UCSD-AML1 (cell line): ENCODE data around the gene HK2.

Experiments
- DNase-seq: peaks from one replicate; lab custom pipeline; 2025; ENCODE audit not compliant: unreplicated experiment; lab: John Stamatoyannopoulos, UW

The HK2 gene

DNA sequence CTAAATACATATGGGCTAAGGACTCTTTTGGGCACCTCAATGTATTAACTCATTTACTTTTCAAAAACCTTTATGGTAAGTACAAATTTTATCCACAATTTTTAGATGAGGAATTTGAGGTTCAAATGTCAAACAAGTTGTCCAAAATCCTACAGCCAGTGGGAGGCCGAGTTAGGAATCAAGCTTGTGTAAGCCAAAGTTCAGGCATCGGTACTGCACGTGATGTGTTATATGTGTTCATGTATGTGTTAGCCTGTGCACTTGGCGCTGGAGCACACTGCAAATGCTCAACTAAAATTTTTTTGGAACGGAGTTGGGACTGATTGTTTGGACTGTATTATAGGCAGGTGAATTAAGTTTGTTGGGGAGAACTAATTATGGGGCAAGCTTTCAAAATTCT is 22.7 kb downstream of the HK2 start:
- no peak for DNase-seq

- DNase-seq: no peak
These were observed 23.3 kb downstream of the HK2 start for GRCh38 chr2:74857215-74857614.

GRCh38 chr2:74857725-74858124 is 23.8 kb downstream of the HK2 start:
- DNase-seq: no peak

DNA sequence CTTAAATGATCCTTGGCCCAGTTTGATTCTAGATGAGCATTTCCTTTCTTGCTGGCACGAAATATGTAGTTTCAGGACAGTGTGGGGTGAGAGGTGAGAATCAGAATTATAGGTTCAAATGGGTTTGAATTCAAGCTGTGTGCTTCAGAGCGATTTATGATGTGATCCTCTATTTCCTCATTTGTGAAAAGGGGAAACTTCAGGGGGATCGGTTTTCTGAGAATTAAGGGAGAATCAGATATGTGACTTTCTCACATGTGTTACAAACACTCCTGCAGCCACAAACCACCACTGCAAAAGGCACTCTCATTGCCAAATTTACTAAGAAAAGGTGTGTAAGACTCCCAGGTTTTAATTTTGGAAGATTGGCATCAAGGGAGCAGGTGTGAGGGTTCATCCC is 24.4 kb downstream of the HK2 start:
- no peak for DNase-seq

DNA sequence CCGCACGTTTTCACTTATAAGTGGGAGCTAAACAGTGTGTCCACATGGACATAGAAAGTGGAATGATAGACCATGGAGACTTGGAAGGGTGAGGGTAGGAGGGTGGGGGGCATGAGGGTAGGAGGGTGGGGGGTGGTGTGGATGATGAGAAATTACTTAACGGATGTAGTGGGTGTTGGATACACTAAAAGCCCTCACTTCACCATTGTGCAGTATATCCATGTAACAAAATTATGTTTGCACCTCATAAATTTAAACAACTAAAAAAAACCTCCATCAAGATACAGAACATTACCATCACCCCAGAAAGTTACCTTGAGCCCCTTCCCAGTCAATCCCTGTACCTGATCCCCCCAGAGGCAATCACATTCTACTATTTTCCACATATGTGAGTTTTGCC is 26.2 kb downstream of the HK2 start:
- no peak for DNase-seq

GRCh38 chr2:74860521-74860920 is 26.6 kb downstream of the HK2 start:
- DNase-seq: no peak

DNA sequence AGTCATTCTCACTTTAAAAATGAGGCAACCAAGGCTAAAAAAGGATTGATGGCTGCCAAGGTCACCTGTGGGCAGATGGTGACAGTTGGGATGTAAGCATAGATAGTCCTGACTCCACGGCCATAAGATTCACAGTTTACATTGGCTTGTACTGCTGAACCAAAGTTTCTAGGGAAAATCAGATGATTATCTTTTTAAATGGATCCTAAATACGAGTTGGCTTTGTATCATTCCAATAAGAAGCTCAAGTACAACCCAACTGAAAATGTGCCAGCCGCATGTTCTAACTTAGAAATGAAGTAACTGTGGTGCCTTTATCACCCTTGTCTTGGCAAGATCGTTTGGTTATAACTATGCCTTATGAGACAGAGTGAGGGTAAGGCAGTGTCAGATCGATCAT is 27.6 kb downstream of the HK2 start:
- DNase-seq: no peak

- DNase-seq: no peak
These were observed 28.4 kb downstream of the HK2 start for GRCh38 chr2:74862020-74862964.

DNA sequence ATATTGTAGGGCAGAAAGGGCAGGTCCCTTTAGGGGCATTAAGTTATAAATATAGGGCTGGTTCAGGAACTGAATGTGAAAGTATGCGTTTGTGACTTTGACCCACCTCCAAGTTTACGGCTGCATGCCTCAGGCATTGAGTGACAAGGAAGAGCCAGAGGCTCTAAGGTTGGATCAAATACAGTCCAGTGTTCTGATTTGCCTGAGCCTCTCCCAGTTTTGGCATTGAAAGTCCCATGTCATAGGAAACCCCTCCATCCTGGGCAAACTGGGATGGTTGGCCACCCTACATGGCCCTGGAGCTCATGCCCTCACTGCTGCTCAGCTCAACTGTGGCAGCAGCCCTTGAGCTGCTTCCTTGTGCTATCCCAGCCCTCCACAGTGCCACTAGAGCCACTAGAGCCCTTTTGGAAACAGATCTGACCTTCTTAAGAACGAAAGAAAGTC is 29.9 kb downstream of the HK2 start:
- no peak for DNase-seq

DNA sequence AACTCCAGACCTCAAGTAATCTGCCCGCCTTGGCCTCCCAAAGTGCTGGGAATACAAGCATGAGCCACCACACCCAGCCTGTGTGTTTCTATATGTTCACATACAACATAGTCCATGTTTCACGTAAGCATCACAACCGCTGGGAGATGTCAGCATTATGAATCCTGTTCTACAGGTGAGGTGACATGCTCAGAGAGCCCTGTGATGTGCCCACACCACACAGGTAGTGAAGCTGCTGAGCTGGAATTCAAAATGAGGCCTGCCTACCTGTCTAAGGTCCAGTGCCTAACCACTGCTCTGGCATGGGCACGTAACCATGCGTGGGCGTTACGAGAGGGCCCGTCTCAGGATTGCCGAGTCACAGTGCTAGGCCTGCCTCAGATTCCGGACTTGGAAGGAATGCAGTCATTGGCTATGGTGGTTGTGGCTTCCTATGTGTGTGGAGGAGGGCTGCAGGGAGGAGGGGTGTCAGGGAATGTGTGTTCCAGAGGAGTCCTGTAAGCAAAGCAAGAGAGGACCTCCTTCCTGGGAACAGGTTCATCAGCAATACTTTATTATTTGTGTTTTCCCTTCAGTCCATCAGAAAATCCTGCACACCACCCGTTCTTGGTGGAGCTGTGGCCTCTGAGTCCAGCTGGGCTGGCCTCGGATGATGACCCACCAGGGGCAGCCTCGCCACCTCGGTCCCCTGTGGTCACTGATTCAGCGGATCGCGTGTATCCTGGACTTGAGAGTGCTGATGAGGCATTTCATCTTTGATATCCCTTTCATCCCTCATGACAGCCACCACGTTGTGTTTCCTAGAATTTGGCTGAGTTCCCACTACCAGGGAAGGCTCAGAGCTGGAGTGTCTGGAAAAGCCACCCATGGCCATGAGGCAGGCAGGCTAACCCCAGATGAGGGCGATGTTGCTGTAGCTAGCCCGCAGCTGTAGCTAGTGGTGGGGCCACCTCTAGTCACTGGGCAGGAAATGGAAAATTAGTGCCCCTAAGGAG is 31.1 kb downstream of the HK2 start:
- peak; percentile 79 for DNase-seq

DNA sequence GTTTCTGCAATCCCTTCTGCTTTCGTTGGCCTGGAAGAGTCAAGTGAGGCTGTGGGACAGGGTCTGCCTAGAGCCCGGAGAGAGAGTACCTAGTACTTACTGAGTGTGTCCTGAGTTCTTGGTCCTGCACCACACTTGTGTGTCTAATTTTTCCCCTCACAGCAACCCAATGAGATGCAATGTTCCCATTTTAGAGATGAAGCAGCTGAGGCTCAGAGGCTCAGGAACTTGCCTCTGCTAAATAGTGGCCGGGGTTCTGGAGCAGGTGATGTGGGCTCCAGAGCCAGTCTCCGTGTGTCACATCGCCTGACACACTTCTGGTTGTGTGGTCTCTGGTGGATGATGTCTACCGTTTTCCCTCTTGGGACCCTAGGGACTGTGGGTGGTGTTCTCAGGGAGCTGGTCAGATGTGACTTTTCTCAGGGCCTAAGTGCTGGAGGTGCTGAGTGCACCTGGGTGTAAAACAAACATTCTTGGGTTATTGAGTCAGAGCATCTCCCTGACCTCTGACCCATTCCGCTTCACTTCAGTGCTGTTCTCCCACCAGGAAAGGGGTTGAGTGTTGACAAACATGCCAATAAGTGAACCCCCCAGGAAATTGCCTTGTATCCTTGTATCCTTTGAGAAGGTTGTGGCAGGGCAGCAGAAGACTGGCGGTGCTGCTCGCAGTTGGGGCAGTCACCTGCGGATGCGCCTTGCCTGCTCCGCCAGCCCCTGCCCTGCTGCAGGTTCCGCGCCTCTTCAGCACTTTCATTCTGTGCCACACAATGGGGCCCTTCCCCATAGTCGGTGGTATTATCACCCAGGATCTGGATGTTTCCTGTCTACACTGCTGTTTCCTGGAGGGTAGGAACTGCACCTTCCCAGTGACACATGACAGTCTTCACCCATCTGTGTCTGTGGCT is 32.1 kb downstream of the HK2 start:
- peak; percentile 23 for DNase-seq

DNA sequence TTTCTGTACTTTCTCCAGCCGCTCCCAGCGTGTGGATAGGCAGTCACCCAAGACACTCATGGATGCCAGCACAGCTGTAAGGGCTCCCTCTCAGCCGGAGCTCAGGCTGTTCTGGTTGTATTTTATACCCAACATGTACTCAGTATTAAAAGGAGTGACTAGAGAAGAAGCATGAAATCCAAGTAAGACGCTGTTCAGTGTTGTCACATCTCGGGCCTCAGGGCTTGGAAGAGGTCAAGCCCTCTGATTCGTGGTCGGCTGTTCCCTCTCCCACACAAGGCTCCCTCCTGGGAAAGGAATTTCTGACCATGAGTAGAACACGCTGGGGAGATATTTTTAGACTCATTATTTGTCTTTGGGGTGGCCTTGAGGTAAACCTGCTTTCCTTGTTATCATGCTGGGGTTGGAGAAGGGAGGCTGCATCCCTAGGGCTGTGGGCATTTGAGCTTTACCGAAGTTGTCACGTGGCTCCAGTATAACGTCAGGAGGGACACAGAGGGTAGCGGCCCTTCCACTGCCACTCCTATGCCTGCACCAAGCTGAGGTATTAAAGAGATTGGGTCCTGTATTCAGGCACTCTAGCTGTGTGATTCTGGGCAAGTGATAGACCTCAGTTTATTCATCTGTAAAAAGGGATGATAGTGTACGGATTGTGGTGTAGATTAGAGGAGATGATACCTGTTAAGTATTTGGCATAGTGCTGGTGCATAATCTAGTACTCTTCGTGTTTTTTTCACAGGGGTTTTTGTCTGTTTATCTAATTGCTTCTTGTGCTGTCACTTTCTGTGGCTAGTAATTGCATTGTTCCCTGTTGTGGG is 34.1 kb downstream of the HK2 start:
- no peak for DNase-seq

DNA sequence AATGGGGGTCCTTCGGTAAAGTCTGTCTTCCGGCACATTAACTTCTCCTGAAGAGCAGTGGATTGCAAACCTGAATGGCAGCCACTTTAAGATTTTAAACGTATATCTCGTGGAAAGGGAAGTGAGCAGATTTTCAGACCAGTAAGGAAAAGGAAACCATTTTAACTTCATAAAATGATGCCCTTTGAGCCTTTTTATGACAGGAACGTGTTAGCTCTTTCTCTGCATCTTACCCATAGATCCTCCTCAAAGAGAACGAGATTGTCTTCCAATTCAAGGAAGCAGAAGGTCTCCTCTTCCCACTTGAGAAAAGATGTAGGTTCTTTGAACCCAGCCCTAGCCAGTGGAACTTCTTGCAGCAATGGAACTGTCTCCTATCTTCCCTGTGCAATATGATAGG is 35.6 kb downstream of the HK2 start:
- DNase-seq: no peak

DNA sequence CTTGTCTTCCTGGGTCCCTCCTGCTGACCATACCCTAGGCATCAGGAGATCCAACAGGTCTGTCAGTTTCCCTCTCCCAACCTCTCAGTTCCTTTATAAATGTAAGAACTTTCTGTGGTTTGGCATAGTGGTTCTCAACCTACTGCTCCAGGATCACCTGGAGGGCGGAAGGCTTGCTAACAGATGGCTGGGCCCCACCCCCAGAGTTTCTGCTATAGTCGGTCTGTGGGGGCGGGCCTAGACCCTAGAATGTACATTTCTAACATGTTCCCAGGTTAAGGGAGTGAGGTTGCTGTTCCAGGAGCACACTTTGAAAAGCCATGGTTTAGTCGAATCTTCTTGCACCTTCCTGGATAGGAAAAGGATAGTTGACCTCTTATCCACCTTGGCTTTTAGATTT is 37.0 kb downstream of the HK2 start:
- no peak for DNase-seq

GRCh38 chr2:74871414-74871813 is 37.5 kb downstream of the HK2 start:
- no peak for DNase-seq

GRCh38 chr2:74872389-74872836 is 38.5 kb downstream of the HK2 start:
- DNase-seq: no peak

DNA sequence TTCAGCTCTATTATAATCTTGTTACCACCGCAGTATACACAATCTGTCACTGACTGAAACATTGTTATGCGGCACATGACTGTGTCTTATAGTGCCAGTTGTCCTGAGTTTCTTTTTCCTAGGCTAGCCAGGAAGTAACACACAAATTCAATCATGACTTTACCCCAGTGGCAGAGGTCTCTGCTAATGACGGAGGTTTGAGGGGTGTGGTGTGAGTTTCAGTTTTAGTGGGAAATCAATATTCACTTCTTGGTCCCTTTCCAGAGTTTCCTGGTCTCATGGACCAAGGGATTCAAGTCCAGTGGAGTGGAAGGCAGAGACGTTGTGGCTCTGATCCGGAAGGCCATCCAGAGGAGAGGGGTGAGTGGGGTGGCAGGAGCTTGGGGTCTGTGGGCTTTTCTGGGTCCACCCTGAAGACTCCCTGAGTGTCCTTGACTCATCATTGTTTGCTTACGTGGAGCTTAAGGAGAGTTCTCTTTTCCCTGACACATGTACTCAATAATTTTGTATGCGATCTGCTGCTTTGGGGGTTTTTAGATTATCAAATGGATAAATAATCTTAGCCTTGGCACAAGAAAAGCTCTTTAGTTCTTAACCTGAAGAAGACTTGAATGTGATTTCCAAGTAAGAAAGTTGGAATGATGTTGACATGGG is 39.2 kb downstream of the HK2 start:
- no peak for DNase-seq

GRCh38 chr2:74873678-74874640 is 40.0 kb downstream of the HK2 start:
- DNase-seq: no peak
